Measurements from ENCODE around the gene OBSCN.
A peak's percentile ranks its signal among the peaks of the same experiment; 100 is the strongest.

OBSCN gene

DNA sequence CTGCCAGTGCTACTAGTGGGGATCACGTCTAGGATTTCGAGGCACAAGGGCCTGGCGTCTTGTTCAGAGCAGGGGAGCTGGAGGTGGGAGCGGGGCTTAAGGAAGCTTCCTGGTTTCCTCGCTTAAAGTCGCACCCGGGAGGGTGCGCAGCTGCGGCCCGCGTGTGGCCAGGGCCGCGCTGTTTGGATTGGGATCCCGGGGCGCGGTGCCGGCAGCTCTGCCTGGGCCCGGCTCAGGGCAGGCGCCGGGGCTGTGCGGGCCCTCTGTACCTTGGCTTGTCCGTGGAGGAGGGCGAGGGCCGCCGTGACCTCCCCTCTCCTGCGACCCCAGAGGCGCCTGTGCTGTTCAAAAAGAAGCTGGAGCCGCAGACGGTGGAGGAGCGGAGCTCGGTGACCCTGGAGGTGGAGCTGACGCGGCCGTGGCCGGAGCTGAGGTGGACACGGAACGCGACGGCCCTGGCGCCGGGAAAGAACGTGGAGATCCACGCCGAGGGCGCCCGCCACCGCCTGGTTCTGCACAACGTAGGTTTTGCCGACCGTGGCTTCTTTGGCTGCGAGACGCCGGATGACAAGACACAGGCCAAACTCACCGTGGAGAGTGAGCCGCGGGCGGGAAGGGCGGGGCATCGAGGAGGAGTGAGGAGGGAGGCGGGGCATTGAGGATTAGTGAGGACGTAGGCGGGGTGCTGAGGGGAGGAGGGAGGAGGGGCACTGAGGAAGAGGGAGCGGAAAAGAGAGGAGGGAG is 67.8 kb downstream of the OBSCN start:
- peak; percentile 78 for FAIRE-seq
- DNase-seq (ENCODE audit: insufficient read length, low spot score) = peak; percentile 77

DNA sequence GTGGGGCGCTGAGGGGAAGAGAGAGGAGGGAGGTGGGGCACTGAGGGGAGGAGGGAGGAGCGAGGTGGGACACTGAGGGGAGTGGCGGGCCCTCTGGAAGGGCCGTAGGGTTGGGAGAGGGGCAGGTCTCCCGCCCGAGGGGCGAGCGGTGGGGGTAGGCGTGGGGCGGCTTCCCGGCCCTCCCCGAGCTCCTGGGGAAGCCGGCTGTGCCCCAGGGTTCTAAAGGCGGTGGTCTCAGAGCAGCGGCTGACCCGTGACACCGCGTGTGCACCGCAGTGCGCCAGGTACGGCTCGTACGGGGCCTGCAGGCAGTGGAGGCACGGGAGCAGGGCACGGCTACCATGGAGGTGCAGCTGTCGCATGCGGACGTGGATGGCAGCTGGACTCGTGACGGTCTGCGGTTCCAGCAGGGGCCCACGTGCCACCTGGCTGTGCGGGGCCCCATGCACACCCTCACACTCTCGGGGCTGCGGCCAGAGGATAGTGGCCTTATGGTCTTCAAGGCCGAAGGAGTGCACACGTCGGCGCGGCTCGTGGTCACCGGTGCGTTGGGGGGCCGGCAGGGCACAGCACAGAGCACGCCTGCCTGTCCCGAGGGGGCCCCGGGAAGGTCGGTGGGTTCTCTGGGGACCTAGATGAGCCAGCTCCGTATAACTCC is 68.5 kb downstream of the OBSCN start:
- FAIRE-seq (no peak), DNase-seq (ENCODE audit: insufficient read length, low spot score) (no peak)

DNA sequence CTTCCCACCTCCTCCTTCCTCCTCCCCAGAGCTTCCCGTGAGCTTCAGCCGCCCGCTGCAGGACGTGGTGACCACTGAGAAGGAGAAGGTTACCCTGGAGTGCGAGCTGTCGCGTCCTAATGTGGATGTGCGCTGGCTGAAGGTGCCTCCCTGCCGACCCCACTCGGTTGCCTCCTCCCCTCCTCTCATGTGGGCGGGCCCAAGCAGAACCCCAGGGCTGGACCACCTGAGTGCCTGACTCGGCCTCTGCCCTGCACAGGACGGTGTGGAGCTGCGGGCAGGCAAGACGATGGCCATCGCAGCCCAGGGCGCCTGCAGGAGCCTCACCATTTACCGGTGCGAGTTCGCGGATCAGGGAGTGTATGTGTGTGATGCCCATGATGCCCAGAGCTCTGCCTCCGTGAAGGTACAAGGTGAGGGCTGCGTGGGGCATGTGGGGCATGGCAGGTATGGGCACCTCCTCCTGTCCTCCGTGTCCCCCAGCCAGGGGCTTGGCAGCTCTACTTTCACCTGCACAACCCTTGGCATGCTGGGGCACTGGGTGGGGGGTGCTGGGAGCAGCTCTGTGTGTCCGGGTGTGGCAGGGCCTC is 69.2 kb downstream of the OBSCN start:
- FAIRE-seq (no peak), DNase-seq (ENCODE audit: insufficient read length, low spot score) (no peak)

DNA sequence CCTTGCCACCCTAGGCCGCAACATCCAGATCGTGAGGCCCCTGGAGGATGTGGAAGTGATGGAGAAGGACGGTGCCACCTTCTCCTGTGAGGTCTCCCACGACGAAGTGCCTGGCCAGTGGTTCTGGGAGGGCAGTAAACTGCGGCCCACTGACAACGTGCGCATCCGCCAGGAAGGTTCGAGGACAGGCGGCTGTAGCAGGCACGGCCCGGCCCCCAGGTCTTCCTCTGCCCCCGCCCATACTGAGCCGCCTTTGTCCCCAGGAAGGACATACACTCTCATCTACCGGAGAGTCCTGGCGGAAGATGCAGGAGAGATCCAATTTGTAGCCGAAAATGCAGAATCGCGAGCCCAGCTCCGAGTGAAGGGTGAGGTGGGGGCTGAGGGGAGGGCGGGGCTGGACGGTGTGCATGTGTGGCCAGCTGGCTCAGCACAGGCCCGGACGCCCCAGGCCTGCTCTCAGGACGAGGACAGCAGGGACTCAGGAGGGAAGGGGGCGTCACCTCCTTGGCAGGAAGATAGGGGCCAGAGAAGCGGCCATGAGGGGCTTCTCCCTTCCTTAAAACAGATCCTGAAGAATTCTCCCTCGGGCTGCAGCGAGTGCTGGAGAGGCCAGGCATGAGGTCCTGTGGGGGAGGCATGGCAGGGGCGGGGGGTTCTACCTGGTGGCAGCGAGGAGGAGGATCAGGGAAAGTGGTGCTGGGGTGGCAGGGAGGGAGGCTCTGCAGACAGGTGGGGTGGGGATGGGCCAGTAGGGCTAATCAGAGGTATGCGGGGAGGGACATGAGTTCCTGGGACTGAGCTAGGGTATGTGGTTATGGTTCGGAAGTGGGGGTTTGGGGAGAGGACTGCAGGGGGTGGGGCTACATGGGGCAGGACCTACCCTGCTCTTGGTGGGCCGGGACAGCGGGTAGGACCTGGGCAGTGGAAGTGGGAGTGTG is 69.9 kb downstream of the OBSCN start:
- DNase-seq (ENCODE audit: insufficient read length, low spot score) (no peak), FAIRE-seq (no peak)

DNA sequence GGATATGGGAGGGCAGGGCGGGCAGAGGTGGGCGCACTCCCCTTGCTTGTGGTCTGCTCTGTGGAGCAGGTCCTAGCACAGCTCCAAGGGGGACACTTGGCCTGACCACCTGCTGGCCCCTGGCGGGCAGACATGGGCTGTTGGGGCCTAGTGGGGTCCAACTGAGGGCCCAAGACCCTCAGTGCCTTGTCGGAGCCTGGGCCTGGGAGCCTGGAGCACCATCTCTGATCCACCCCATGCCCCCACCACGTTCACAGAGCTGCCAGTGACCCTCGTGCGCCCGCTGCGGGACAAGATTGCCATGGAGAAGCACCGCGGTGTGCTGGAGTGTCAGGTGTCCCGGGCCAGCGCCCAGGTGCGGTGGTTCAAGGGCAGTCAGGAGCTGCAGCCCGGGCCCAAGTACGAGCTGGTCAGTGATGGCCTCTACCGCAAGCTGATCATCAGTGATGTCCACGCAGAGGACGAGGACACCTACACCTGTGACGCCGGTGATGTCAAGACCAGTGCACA is 70.6 kb downstream of the OBSCN start:
- DNase-seq (ENCODE audit: insufficient read length, low spot score) (no peak), FAIRE-seq (no peak)

DNA sequence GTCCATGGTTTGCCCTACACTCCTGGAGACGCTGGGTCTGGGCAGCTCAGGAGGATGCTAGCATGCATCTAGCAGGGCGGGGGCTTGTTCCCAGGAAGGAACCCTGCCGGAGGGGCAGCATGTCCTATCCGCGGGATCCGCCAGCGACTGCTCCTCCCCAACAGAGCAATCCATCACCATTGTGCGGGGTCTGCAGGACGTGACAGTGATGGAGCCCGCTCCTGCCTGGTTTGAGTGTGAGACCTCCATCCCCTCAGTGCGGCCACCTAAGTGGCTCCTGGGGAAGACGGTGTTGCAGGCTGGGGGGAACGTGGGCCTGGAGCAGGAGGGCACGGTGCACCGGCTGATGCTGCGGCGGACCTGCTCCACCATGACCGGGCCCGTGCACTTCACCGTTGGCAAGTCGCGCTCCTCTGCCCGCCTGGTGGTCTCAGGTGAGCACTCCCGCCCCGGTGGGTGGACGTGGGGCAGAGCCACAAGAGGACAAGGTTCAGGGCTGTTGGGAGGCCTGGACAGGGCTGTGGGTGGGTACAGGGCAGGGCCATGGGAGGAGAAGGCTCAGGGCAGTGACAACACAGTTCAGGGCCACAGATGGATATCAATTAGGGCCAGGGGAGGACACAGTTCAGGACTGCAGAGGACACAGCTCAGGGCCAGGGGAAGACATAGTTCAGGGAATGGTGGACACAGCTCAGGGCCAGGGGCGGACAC is 71.3 kb downstream of the OBSCN start:
- no peak for FAIRE-seq

DNA sequence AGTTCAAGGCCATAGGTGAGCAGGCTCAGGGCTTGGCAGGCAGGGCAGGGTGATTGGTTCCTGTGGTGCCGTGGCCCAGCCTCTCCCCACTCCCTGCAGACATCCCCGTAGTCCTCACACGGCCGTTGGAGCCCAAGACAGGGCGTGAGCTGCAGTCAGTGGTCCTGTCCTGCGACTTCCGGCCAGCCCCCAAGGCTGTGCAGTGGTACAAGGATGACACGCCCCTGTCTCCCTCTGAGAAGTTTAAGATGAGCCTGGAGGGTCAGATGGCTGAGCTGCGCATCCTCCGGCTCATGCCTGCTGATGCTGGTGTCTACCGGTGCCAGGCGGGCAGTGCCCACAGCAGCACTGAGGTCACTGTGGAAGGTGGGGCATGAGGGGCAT is 71.9 kb downstream of the OBSCN start:
- FAIRE-seq = no peak

More for the DNA sequence above, 71.3 kb downstream of the OBSCN start:
- DNase-seq (ENCODE audit: insufficient read length, low spot score) = no peak

DNA sequence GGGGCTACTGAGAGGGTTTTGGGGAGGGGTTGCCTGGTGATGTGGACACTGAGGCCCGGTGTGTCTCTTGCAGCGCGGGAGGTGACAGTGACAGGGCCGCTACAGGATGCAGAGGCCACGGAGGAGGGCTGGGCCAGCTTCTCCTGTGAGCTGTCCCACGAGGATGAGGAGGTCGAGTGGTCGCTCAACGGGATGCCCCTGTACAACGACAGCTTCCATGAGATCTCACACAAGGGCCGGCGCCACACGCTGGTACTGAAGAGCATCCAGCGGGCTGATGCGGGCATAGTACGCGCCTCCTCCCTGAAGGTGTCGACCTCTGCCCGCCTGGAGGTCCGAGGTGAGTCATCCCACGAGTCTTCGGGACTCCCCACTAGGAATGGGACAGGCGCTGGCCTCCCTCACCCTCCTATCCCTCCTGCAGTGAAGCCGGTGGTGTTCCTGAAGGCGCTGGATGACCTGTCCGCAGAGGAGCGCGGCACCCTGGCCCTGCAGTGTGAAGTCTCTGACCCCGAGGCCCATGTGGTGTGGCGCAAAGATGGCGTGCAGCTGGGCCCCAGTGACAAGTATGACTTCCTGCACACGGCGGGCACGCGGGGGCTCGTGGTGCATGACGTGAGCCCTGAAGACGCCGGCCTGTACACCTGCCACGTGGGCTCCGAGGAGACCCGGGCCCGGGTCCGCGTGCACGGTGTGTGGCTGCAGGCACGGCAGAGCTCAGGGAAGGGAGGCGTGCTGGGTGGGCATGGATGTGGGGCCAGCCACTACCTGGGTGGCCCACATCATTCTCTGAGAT is 72.5 kb downstream of the OBSCN start:
- no peak for DNase-seq (ENCODE audit: insufficient read length, low spot score)
- FAIRE-seq = no peak

More for the DNA sequence above, 71.9 kb downstream of the OBSCN start:
- no peak for DNase-seq (ENCODE audit: insufficient read length, low spot score)

DNA sequence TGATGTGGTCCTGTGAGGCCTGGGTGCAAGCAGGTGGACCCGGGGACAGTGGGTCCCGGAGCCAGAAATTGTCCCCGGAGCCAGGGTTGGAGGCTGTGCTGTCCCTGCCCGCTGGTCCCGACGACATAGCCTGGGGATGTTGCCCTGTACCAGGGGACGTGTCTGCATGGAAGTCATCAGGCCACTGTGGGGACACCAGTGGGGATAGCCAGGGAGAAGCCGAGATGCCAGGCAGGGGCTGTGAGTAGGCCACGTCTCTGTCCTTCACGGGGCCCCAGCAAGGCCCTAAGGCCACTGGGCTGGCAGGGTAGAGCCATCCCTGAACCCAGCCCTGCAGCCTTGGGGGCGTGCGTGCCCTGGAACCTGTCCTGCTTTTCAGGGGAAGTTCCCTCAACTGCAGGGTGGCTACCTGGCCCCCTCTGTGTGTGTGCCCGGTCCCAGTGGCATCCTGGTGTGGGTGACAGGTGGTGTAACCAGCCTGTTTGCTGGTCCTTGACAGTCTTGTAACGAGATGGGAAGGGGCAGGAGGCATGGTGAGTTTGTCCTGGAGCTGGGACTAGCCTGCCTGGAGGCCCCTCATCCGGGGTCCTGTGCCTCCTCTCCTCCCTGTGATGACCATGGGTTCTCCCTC is 73.2 kb downstream of the OBSCN start:
- DNase-seq (ENCODE audit: insufficient read length, low spot score) (no peak), FAIRE-seq (no peak)

DNA sequence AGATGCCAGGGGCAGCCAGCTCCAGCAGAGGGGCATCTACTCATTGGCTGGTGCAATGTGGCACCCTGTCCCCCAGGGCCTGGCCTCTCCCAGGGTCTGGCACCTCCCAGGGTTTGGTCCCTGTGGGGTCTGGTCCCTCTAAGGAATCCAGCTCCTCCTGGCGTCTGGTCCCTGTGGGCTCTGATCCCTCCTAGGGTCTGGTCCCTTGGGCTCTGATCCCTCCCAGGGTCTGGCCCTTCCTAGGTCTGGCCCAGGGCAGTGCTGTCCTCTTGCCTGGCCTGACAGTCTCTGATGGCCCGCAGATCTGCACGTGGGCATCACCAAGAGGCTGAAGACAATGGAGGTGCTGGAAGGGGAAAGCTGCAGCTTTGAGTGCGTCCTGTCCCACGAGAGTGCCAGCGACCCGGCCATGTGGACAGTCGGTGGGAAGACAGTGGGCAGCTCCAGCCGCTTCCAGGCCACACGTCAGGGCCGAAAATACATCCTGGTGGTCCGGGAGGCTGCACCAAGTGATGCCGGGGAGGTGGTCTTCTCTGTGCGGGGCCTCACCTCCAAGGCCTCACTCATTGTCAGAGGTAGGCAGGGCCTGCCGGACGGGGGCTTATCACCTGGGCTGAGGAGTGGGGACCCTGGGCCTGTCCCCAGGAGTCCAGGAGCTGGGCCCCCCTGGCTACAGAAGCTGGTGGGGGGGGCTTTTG is 73.9 kb downstream of the OBSCN start:
- DNase-seq (ENCODE audit: insufficient read length, low spot score) (no peak), FAIRE-seq (no peak)

DNA sequence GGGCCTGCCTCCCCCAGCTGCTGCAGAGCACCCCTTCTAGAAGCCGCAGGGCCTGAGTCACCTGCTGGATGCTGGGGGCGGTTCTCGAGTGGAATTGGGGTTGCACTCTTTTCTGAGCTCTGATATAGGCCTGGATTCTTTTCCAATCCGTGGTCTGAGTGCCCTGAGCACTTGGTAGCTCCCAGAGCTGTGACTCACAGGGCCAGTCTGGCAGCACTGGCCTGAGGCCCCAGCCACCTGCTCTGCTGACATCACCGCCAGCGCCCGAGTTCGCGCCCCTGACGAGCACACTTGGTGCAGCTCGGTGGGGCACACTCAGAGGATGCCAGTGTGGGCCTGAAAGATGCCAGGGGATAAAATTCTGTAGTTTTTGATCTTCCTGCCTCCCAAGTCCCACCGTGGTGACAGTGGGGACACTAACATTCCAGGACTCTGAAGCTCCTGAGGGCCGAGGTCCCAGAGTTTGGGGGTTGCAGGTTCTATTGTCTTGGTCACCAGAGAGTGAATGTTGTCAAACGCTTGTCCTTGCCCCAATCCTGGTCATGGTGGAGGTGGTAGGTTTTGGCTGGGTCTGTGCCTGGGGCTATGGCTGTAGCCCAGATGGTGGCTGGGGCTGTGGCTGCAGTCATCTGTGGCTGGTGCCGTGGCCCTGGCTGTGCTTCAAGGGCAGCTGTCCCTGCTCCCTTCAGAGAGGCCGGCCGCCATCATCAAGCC is 74.6 kb downstream of the OBSCN start:
- FAIRE-seq = no peak
- no peak for DNase-seq (ENCODE audit: insufficient read length, low spot score)

DNA sequence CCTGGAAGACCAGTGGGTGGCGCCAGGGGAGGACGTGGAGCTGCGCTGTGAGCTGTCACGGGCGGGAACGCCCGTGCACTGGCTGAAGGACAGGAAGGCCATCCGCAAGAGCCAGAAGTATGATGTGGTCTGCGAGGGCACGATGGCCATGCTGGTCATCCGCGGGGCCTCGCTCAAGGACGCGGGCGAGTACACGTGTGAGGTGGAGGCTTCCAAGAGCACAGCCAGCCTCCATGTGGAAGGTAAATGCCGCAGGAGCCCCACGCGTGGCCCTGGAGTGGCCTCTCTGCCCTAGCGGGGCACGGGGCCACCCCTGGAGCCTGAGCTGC is 75.2 kb downstream of the OBSCN start:
- FAIRE-seq (no peak), DNase-seq (ENCODE audit: insufficient read length, low spot score) (no peak)

DNA sequence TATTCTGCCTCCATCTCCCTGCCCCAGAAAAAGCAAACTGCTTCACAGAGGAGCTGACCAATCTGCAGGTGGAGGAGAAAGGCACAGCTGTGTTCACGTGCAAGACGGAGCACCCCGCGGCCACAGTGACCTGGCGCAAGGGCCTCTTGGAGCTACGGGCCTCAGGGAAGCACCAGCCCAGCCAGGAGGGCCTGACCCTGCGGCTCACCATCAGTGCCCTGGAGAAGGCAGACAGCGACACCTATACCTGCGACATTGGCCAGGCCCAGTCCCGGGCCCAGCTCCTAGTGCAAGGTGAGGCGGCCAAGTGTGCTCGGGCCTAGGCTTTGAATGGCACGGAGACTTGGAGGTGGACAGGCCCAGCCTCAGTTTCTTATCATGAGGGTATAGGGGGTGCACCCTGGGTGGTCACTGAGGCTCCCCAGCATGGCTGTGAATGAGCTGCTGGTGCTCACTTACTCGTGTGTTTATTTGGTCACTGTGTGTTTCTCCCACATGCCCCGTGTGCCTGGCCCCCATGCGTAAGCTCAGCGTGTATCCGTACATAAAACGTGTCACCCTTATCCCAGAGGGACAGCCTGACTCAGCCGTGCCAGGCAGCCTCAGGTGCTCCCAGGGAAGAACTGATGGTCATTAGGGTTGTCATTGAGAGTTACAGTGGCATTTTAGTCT is 75.8 kb downstream of the OBSCN start:
- DNase-seq (ENCODE audit: insufficient read length, low spot score) (no peak), FAIRE-seq (no peak)

DNA sequence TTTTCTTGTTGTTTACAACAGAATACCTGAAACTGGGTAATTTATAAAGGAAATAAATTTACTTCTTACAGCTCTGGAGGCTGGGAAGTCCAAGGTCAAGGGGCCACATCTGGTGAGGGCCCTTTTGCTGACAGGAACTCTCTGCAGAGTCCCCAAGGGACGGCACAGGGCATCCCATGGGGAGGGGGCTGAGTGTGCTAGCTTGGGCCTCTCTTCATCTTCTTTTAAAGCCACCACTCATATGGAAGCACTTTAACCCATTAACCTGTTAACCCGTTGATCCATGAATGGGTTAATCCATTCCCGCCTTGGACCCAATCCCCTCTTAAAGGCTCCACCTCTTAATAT is 76.3 kb downstream of the OBSCN start:
- DNase-seq (ENCODE audit: insufficient read length, low spot score) = no peak
- no peak for FAIRE-seq

DNA sequence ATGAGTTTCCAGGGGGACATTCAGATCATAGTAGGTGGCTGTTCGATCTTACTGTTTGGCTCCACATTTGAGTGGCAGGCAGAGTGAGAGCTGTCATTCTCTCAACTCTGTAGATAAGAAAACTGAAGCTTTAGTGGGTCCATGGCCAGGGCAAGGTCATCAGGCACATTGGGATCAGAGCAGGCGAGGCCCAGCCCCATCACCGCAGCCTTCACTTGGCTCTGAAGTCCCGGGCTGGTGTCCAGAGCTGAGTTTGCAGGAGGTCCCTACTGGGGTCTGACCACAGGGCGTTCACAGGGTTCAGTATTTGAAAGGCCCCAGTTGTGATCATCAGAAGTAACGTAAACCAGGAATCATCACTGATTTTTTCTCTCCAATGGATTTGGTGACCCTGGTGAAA is 76.7 kb downstream of the OBSCN start:
- DNase-seq (ENCODE audit: insufficient read length, low spot score) (no peak), FAIRE-seq (no peak)

DNA sequence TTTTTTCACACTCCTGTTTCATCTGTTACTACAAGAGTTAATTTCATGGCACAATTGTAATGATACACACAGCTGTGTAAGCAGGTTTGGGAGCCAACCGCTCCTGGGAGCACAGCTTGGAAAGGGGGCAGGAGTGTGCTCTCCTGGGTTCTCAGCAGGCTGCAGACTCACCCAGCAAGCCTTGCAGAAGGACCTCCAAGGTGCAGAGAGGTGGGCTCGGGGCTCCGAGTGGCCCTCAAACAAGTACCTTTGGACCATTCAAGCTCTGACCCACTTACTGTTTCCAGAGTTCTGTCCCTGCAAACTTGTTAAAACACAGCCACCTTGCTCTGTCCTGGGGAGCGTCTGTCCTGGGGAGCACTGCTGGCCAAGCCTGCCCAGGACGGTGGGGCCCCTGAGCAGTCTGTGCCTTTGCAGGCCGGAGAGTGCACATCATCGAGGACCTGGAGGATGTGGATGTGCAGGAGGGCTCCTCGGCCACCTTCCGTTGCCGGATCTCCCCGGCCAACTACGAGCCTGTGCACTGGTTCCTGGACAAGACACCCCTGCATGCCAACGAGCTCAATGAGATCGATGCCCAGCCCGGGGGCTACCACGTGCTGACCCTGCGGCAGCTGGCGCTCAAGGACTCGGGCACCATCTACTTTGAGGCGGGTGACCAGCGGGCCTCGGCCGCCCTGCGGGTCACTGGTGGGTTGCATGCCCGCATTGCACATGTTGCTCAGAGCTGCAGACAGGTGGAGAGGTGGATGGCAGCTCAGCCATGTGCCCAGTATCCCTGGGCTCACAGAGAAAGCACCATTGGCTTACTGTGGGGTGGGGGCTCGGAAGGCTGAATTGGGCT is 78.0 kb downstream of the OBSCN start:
- DNase-seq (ENCODE audit: insufficient read length, low spot score) (no peak), FAIRE-seq (no peak)

Data from GM19239 (cell line).